ENCODE results near the gene CDKN1B. TPM values are rescaled to one million over a fixed set of nuclear protein-coding genes. Genes with fewer than 3 reads are reported as not detected.

The CDKN1B gene
- total and polyA plus RNA-seq, 2 experiments from 2014 or later, result 9.3 to 27.9 TPM

DNA sequence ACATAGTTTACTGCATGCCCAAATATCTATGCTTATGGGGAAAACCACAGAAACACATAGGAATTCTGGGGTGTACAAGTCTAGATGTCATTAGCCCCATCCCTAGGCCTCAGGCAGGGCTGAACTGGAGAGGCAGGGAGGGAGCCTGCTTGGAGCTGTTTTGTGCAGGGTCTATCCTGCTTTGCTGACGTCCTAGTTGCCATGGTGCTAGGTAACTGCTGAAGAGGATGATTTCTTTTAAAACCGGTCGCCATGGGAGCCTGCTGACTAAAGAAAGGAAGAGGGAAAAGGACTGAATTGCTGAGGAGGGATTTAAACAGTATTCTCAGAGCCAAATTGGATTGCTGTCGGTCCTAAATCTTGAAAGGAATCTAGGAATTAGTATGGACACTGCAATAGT, 31.9 kb upstream of the CDKN1B start:
- H3K79me2 ChIP-seq (replicated peaks; ENCODE audit: insufficient read depth), result peaks cover 22% of the 10 kb centered on the region
- H3K36me3 ChIP-seq (ENCODE audit: insufficient read depth), result no peaks in the 10 kb centered on the region
- H3K27ac ChIP-seq (ENCODE audit: low read depth), result peak overlapping the region; percentile 85
- H2AFZ ChIP-seq, result no peak overlapping the region
- H3K4me1 ChIP-seq (ENCODE audit: insufficient read depth), result peaks cover 14% of the 10 kb centered on the region
- no peaks in the 10 kb centered on the region for H4K20me1 ChIP-seq (replicated peaks; ENCODE audit: insufficient read depth)
- no peaks in the 10 kb centered on the region for H3K36me3 Mint-ChIP-seq (ENCODE audit: low read depth)
- H3K4me3 ChIP-seq, result no peak overlapping the region
- no peaks in the 10 kb centered on the region for H3K9me2 ChIP-seq (ENCODE audit: insufficient read depth)
- no peak for TF ChIP-seq NANOG (IDR thresholded peaks at IDR 0.05; ENCODE audit: borderline replicate concordance)
- TF ChIP-seq CREB1 (CRISPR knock-in tag; IDR thresholded peaks at IDR 0.05; ENCODE audit: low read depth), result 0 out of 2 replicates have a peak, but pooled peaks have one; percentile 7
- no peaks in the 10 kb centered on the region for H3K9me3 Mint-ChIP-seq
- H3K4me2 ChIP-seq, result peak overlapping the region; percentile 19
- peak overlapping the region; percentile 92 for H3K4me3 Mint-ChIP-seq
- ATAC-seq, result peak; percentile 80
- H3K4me1 Mint-ChIP-seq, result peaks cover 36% of the 10 kb centered on the region
- H3K27ac Mint-ChIP-seq, result peak overlapping the region; percentile 98
- no peaks in the 10 kb centered on the region for H3F3A ChIP-seq (replicated peaks; ENCODE audit: low read depth)
- H3K27me3 ChIP-seq (ENCODE audit: insufficient read depth), result no peaks in the 10 kb centered on the region
- peak; percentile 89 for DNase-seq (ENCODE audit: low spot score)
- H3K27me3 Mint-ChIP-seq (ENCODE audit: insufficient read depth, low read depth, poor library complexity), result peaks cover 13% of the 10 kb centered on the region

DNA sequence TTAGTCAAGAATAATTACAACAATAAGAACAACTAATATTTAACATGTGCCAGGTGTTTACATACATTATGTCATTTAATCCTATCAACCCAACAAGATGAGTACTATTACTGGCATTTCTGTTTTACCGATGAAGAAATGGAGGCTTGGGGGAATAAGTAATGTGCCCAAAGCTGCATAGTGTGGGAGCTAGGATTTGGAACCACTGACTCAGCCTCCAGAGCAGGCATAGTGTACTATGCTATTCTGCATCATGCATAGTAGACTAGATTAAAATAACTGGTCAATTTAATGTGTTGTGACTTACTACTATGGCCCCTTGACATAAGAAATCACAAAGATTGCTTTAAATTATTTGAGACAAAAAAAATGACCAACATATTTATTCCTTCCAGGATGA, 30.7 kb upstream of the CDKN1B start:
- H3K36me3 Mint-ChIP-seq (ENCODE audit: low read depth), result no peaks in the 10 kb centered on the region
- Histone ChIP-seq H3F3A (replicated peaks; ENCODE audit: low read depth) (no peaks in the 10 kb centered on the region), H3K27me3 (ENCODE audit: insufficient read depth) (no peaks in the 10 kb centered on the region), H3K4me2 (no peak overlapping the region), H3K4me3 (no peak overlapping the region), H3K27ac (ENCODE audit: low read depth) (no peak overlapping the region), H3K36me3 (ENCODE audit: insufficient read depth) (no peaks in the 10 kb centered on the region), H2AFZ (no peak overlapping the region), H3K79me2 (replicated peaks; ENCODE audit: insufficient read depth) (peaks cover 22% of the 10 kb centered on the region), H4K20me1 (replicated peaks; ENCODE audit: insufficient read depth) (no peaks in the 10 kb centered on the region), H3K9me2 (ENCODE audit: insufficient read depth) (no peaks in the 10 kb centered on the region), H3K4me1 (ENCODE audit: insufficient read depth) (peaks cover 14% of the 10 kb centered on the region)
- TF ChIP-seq NANOG (IDR thresholded peaks at IDR 0.05; ENCODE audit: borderline replicate concordance) (no peak), ZNF114 (CRISPR knock-in tag; IDR thresholded peaks at IDR 0.05) (no peak), ZNF331 (CRISPR knock-in tag; IDR thresholded peaks at IDR 0.05; ENCODE audit: low read depth) (no peak), ETS1 (IDR thresholded peaks at IDR 0.05) (no peak), EZH2phosphoT487 (IDR thresholded peaks at IDR 0.05; ENCODE audit: unreplicated experiment) (no peak), EZH2 (IDR thresholded peaks at IDR 0.05; ENCODE audit: low read depth, unreplicated experiment) (no peak), JUNB (IDR thresholded peaks at IDR 0.05; ENCODE audit: unreplicated experiment) (no peak), POLR2AphosphoS5 (IDR thresholded peaks at IDR 0.05; ENCODE audit: low read depth) (no peak), CREB1 (CRISPR knock-in tag; IDR thresholded peaks at IDR 0.05; ENCODE audit: low read depth) (no peak)
- TF ChIP-seq, protein P1, sequence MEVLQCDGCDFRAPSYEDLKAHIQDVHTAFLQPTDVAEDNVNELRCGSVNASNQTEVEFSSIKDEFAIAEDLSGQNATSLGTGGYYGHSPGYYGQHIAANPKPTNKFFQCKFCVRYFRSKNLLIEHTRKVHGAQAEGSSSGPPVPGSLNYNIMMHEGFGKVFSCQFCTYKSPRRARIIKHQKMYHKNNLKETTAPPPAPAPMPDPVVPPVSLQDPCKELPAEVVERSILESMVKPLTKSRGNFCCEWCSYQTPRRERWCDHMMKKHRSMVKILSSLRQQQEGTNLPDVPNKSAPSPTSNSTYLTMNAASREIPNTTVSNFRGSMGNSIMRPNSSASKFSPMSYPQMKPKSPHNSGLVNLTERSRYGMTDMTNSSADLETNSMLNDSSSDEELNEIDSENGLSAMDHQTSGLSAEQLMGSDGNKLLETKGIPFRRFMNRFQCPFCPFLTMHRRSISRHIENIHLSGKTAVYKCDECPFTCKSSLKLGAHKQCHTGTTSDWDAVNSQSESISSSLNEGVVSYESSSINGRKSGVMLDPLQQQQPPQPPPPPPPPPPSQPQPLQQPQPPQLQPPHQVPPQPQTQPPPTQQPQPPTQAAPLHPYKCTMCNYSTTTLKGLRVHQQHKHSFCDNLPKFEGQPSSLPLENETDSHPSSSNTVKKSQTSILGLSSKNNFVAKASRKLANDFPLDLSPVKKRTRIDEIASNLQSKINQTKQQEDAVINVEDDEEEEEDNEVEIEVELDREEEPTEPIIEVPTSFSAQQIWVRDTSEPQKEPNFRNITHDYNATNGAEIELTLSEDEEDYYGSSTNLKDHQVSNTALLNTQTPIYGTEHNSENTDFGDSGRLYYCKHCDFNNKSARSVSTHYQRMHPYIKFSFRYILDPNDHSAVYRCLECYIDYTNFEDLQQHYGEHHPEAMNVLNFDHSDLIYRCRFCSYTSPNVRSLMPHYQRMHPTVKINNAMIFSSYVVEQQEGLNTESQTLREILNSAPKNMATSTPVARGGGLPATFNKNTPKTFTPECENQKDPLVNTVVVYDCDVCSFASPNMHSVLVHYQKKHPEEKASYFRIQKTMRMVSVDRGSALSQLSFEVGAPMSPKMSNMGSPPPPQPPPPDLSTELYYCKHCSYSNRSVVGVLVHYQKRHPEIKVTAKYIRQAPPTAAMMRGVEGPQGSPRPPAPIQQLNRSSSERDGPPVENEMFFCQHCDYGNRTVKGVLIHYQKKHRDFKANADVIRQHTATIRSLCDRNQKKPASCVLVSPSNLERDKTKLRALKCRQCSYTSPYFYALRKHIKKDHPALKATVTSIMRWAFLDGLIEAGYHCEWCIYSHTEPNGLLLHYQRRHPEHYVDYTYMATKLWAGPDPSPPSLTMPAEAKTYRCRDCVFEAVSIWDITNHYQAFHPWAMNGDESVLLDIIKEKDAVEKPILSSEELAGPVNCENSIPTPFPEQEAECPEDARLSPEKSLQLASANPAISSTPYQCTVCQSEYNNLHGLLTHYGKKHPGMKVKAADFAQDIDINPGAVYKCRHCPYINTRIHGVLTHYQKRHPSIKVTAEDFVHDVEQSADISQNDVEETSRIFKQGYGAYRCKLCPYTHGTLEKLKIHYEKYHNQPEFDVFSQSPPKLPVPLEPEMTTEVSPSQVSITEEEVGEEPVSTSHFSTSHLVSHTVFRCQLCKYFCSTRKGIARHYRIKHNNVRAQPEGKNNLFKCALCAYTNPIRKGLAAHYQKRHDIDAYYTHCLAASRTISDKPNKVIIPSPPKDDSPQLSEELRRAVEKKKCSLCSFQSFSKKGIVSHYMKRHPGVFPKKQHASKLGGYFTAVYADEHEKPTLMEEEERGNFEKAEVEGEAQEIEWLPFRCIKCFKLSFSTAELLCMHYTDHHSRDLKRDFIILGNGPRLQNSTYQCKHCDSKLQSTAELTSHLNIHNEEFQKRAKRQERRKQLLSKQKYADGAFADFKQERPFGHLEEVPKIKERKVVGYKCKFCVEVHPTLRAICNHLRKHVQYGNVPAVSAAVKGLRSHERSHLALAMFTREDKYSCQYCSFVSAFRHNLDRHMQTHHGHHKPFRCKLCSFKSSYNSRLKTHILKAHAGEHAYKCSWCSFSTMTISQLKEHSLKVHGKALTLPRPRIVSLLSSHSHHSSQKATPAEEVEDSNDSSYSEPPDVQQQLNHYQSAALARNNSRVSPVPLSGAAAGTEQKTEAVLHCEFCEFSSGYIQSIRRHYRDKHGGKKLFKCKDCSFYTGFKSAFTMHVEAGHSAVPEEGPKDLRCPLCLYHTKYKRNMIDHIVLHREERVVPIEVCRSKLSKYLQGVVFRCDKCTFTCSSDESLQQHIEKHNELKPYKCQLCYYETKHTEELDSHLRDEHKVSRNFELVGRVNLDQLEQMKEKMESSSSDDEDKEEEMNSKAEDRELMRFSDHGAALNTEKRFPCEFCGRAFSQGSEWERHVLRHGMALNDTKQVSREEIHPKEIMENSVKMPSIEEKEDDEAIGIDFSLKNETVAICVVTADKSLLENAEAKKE (CRISPR knock-in tag; IDR thresholded peaks at IDR 0.05), result no peak
- H3K9me3 Mint-ChIP-seq, result no peaks in the 10 kb centered on the region
- H3K27ac Mint-ChIP-seq, result no peak overlapping the region
- DNase-seq (ENCODE audit: low spot score) (no peak), ATAC-seq (no peak)
- H3K4me3 Mint-ChIP-seq, result no peak overlapping the region
- peaks cover 6% of the 10 kb centered on the region for H3K27me3 Mint-ChIP-seq (ENCODE audit: insufficient read depth, low read depth, poor library complexity)
- H3K4me1 Mint-ChIP-seq, result peaks cover 34% of the 10 kb centered on the region

All from GM23338 (cell line).